Hematopoietic multipotent progenitor cell treated with erythropoietin and hydrocortisone succinate and interleukin-3 and kit ligand, for 6 days (in vitro differentiated cells): Measurements from ENCODE around the gene NOTCH4.
"Not testable (repeated sequence)": the region's sequence is repeated elsewhere in the genome, so short reads cannot be mapped to it uniquely, and the experiment has no call there.

Source experiments
- DNase-seq: peaks from one replicate; pipeline ENCODE4 v3.0.0-alpha.2; 2015

NOTCH4 gene

DNA sequence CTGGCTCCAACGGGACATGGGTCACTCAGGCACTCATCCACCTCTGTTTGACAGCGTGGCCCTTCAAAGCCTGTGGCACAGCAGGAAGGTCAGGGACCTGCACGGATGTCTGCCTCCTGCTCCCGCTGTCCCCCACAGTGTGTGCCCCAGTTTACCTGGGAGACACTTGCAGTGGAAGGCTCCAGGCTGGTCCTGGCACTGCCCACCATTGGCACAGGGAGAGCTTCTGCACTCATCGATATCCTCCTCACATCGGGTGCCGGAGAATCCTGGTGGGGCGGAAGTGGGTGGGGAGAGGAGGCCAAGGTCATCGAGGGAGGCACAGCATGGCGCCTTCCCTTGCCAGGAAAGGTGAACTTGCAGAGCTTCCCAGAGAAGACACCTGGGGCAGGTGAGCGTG is 6.9 kb downstream of the NOTCH4 start:
- DNase-seq = no peak

DNA sequence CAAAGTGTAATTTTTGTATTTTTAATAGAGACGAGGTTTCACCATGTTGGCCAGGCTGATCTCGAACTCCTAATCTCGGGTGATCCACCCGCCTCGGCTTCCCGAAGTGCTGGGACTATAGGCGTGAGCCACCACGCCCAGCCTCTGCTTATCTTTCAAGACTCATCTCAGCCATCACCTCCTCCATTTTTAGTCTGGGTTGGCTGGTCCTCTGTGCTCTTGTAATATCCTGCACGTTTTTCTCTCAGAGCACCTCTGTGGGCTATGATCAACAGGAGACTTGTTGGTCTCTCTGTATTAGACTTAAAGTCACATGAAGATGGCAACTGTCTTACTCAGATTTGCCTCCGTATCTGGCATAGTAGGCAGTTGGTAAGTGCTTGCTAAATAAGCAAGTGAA is 7.6 kb downstream of the NOTCH4 start:
- DNase-seq = peak; percentile 48

DNA sequence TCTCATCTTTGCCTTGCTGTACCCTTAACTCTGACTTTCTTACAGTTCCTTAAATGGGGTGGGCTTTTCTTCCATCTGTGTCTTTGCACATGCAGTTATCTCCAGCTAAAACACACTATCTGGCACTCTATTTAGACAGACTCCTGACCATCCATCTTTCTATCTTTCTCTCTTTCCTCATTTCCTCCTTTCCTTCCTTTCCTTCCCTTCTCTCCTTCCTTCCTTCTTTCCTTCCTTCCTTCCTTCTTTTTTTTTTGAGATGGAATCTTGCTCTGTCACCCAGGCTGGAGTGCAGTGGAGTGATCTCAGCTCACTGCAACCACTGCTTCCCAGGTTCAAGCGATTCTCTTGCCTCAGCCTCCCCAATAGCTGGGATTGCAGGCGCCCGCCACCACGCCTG is 8.2 kb downstream of the NOTCH4 start:
- DNase-seq = no peak

DNA sequence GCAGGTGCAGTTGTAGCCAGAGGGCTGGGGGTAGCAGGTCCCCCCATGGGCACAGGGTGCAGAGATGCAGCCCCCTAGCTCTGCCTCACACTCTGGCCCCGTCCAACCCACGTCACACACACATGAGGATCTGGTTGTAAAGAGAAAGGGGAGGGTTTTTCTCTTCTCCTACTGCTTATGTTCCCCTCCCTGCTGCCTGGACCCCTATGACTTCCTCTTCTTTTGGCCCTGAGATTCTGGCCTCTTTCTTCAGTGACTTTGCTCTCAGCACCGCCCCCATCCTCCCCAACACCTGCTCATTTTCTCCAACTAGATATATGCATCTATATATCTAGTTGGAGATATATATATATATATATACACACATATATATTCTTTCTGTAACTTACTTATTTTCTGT is 9.7 kb downstream of the NOTCH4 start:
- peak; percentile 9 for DNase-seq

DNA sequence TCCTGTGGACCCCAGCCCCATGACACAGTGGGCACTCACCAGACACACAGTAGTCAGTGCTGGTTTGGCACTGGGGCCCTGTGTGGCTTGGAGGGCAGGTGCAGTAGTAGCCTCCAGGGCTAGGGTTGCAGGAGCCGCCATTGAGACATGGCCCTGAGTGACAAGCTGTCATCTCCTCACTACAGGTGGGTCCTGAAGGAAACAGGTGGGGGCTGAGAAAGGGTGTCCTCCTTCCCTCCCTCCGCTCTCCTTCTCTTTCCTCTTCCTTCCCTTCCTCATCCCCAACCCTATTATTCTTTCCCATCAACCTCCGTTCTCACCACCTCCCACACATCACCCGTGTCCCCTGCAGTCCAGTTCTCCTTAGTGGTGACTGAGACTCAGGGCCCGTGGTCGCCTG is 10.2 kb downstream of the NOTCH4 start:
- no peak for DNase-seq

DNA sequence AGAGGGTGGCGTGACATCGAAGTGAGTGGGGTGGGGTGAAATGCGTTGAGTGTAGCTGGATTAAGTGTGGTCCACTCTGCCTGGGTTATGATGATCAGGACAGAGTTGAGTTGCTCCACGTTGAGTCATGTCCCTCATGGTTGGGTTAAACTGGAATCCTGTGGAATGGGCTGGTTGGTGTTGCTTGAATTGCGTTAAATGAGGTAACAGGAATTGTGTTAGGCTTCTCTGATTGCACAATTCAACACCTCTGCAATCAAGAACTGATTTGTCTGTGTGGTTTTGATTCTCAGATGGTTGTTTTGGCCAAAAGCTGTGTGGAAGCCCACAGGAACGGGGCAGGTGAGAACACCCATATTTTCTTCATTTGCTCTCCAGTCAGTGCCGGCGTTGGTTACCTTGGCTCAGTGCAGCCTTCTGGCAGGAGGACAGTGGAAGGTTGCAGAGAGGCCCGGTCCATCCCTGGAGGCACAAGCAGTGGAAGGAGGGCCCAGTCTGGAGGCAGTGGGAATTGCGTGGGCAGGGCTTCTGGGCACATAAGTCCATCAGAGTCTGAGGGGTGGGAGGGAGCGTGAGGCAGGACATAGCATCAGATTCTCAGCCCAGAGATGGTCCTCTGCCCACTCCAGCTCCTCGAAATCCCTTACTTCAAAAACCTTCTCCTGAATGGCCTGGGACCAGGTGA is 11.6 kb downstream of the NOTCH4 start:
- DNase-seq = no peak

DNA sequence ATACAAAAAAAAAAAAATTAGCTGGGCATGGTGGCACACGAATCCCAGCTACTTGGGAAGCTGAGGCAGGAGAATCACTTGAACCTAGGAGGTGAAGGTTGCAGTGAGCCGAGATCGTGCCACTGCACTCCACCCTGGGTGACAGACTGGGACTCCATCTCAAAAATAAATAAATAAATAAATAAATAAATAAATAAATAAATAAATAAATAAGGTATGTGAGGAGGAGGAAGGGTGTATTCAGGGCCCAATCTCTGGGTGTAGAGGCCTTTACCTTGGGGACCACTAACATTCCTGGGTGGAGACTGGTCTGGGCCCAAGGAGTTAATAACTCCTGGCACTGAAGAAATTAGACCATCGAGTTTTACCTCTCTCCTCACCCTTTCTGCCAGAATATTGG is 12.4 kb downstream of the NOTCH4 start:
- not testable (repeated sequence) for DNase-seq

DNA sequence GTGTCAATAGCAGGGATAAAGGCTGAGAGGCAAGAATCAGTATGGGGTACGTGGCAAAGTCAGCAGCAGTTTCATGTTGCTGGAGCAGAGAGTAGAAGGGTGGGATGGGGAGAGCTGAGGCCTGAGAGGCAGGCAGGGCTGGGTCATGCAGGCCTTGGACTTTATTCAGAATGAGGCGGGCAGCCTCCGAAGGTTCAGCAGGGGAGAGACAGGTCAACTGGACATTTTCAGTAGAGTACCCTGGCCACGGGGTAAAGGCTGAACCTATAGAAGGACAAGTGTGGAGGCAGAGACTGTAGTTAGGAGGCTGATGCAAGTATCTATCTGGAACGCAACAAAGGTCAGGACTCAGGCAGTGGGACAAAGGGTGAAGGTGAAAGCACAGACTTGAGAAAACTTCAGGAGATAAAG is 13.7 kb downstream of the NOTCH4 start:
- DNase-seq = no peak

DNA sequence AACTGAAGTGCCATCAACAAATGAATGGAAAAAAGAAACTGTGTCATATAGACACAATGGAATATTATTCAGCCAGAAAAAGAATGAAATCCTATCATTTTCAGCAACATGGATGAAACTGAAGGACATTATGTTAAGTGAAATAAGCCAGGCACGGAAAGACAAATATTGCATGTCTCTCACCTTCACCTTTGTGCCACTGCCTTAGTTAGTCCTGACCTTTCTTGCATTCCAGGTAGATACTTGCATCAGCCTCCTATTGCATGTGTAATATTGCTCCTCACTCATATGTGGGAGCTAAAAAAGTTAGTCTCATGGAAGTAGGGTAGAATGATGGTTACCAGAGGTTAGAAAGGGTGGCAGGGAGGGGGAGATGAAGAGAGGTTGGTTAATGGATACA is 14.9 kb downstream of the NOTCH4 start:
- no peak for DNase-seq

DNA sequence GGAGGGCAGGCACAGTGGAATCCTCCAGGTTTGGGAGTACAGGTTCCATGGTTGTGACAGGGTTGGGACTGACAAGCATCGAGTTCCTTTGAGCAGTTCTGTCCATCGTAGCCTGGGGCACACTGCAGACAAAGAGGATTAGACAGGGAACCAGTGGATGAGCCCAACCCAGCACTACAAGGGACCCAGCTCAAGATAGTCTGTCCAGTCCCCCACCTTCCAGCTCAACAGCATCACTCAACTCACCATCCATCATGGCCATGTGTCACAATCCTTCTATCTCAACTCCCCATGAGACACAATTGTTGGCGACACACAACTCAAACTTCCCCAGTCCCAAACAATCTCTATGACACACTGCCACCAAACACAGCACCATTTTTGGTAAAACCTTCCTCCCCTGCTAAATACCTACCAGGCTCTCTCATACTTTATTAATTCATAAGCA is 19.6 kb downstream of the NOTCH4 start:
- DNase-seq = no peak

DNA sequence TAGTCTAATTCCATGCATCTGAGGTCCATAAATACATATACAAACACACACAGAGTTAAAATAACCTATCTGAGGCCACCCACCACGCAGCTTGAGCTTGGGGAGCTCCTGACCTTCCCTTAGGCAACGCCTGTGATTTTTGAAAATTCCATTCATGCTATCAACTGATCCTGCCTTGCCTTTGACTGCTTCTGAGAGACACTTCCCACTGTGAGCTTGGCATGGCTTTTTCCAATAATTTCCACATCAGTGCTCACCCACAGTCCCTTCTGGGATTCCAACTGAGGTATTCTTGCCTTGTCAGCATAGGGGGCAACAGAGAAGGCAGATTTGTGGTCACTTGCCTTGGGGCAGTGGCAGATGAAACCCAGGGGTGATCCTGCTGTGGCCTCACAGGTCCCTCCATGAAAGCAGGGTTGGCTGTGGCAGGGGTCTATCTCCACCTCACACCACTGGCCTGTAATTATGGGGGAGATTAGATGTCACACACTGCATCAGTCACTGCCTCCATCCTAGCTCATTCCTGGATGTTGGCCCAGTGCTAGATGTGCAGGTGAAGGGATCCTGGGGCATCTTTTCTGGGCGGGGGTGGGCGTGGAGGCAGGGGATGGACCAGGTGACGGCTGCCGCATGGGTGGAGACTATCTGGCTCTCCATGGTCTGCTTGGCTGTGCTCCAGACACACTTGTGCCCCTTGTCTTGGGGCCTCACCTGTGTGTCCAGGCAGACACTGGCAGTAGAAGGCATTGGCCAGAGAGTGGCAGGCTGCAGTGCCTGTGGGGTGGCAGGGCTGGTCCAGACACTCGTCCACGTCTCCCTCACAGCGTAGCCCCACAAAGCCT is 20.2 kb downstream of the NOTCH4 start:
- DNase-seq = no peak

DNA sequence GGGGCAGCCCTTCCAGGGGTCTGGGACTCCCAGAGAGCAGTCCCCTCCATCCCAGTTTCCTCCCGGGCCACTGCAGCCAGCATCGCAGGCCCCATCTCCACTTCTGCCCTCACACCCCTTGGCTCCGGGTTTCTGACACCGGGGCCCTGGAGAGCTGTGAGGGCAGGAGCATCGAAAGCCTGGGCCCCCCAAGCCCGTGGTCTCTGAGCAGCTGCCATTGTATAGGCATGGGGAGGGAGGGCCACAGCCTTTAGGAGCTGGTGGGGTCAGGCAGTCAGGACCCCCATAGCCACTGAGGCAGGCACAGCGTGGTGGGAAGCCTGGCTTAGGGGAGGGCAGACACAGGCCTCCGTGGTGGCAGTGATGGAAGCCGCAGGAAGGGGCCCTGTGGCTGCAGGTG is 21.7 kb downstream of the NOTCH4 start:
- no peak for DNase-seq

DNA sequence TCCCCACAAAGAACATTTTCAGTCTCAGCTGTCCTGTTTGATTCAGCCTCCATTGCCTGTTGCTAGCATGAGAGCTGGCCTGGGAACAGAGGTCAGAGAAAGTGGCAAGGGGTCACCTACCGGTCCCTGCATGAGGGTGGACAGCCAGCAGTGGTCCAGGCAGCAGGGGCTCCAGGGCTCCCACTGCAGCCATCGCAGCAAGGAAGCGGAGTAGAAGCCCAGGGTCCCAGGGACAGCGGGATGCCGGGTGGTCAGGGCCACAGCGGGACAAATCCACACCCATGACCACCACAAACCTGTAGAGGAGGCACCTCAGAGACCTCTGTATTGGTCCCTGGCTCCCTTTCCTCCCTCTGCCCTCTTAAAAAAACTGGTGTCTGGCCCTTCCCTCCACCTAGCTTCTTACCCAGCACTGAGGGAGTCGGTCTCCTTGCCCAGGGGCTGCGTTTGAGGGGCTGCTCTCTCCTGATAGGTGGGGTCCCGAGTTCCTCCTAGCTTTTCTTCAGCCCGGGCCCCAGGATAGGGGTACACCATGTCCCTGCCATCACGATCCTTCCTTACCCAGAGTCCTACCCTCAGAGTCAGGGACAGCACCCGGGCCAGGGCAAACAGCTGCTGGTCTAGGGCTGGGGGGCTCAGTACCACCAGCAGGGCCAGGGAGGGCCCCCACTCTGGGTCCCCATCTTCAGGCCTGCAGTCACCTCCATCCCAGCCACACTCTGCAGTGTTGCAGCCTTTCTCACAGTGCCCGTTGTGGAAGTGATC is 23.0 kb downstream of the NOTCH4 start:
- DNase-seq = no peak

DNA sequence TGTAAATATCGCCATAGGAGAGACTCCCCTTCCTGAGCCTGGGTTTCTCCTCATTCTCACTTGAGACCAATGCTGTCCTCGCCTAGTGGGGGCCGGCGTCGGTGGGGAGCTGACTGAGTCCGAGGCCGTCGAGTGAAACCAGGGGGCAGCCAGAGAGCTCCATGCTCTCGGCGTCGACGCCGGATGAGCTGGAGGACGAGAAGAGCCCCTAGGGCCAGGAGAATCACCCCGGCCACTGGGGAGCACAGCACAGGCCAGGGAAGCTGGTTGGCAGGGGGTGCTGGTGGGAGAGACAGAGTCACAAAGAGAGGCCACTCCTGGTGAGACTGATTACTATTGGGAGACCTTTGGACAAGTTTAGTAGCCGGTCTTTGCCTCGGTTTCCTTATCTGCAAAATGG is 25.0 kb downstream of the NOTCH4 start:
- no peak for DNase-seq

DNA sequence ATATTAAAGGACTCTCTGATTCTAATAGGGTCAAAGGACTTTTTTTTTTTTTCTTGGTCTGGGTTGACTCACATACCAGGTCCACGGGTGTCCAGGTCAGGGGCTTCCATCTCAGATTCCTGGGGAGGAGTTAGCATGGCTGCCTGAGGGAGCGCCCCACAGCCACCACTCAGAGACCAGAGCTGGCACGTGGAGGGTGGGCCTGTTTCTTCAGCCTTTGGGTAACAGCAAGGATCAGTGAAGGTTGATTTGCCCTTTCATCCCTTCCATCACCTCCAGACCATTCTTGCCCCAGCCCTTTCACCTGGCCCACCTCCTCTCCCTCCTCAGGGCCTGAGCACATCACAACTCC is 25.5 kb downstream of the NOTCH4 start:
- no peak for DNase-seq

DNA sequence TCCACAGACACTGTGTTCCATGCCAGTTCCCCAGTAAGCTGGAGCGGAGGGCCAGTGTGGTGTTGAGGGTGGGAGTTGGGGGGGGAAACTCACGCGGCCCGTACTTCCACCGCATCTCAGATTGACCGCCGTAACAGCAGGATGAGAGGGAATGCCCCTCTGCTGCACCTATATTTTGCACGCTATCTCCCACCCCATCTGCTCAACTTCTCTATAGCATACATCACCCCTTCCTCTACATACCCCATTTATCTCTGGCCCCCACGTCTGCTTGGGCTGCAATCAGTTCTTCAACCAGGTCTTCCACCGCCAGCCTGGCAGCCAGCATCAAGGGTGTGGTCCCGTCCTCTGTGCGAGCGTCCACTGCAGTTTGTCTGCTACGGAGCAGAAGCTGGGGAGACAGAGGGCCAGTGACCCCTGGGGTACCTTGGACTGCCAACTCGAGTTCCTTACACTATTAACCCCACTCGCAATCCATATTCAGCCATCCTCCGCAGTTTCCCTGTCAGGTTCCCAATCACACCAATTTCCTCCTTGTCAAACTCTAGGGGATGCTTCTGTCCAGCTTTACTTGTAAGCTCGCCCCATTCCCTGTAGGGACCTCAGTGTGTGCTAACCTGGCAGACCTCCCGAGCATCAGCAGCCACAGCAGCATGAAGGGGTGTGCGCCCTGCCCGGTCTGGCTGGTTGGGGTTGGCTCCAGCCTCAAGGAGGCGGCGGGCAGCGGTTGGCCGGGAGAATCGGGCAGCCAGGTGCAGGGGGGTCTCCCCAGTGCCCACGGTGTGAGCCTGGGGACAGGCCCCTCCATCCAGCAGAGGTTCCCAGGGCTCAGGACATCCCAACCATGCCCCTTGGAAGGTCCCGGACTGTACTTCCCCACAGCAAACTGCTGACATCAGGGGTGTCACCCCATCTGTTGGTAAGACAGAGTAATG is 26.9 kb downstream of the NOTCH4 start:
- DNase-seq = peak; percentile 66

DNA sequence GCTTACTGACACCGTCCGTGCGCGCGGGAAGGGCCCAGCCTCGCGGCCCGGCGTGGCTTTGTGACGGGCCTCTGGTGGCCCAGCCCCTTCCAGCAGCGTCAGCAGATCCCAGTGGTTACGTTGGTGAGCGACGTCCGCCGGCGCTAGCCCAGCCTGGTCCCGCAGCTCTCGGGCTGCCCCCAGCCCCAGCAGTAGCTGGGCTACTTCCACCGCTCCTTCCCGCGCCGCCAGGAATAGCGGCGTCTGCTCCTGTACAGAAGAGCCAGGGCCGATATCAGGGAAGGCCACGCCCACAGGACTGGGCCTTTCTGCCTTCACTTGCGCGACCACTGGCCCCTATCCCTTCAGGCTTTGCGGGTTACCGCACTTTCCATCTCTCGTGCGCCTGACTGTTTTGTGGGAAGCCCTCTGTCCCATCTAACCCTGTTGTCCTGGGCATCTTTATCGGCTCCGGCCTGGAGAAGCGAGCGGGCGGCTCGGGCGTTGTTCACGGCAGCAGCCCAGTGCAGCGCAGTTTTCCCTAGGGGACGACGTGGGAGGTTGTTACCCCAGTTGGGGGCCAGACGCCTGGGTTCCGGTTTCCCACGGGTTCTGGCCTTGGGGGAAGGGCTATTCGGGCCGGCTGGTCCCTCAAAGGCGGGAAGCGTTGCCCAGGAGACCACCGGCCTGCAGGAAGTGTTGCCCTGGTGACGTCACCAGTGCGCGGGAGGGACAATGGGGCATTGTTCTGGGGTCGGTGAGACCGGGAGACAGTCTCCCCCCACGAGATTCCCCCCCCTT is 27.8 kb downstream of the NOTCH4 start:
- DNase-seq = peak; percentile 81

DNA sequence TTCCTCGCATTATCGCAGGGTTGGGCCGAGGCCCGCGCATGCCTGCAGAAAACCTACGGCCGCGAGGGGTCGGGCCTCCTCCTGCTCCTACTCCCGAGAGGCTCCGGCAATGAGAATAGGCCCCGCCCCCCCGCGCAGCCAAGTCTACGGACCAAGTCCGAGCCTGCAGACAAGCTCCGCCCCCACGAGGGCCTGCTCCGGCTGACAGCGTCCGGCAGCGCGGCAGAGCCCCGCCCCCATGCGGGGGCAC is 28.3 kb downstream of the NOTCH4 start:
- DNase-seq = peak; percentile 100

DNA sequence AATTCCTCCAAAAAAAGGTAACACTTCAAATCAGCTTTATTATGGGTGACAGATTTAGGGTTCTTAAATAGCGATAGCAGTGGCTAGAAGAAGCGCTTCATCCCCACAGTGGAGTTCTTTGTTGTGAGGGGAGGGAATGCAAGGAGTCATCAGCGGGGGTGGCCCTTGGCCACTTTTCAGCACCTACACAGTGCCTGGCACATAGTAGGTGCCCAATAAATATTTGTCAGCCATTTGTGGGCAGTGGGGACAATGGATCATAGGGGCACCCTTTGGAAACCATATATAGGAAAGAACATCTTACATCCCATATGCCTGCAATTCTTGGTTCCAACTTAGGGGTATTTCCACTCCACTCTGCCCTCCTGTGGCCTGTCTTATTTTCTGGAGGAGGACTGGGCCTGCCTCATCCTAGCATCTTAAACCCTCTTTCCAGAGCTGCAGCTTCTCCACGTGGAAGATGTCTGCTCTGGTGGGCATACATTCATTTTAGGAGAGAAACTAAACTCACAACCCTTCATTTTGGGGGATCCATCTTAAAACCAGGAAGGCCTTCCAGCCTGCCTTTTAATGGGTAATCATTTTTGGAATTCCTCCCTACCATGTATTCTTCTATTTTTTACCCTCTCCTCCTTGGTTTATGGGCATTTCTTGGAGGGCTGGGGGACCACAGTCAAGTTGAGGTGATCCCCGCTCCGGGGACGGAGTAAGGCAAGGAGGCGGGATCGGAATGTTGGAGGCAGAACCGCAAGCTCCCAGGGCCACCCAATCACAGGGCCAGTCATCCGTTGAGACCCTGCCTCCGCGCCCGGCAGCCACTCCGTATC is 28.8 kb downstream of the NOTCH4 start:
- DNase-seq = peak; percentile 83

DNA sequence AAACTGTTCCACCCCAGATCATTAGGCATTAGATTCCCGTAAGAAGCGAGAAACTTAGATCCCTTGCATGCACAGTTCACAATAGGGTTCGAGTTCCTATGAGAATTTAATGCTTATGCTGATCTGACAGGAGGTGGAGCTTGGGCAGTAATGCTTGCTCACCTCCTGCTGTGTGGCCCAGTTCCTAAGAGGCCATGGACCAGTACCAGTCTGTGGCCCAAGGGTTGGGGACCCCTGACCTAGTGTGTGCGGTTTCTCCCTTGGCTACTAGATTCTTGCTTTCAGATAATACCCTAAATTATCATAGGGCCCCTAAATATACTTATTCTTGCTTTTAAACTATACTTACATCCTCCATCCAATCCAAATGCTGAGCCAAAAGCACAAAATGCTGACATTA is 29.5 kb downstream of the NOTCH4 start:
- no peak for DNase-seq

DNA sequence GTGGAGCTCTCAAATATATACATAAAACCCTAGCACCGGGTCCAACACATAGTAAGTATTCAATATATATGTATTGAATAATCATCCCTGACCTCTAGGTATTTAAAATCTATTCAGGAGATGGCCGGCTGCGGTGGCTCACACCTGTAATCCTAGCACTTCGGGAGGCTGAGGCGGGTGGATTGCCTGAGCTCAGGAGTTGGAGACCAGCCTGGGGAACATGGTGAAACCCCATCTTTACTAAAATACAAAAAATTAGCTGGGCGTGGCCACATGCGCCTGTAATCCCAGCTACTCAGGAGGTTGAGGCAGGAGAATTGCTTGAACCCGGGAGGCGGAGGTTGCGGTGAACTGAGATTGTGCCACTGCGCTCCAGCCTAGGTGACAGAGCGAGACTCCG is 30.8 kb downstream of the NOTCH4 start:
- DNase-seq = not testable (repeated sequence)
